Stimulated activated CD4-positive, alpha-beta T cell treated with anti-CD3 and anti-CD28 coated beads, Interleukin-4, amount 100 ng/mL, for 1 hour (primary cell): ENCODE measurements around the gene LGMN.
A peak's percentile ranks its signal among the peaks of the same experiment; 100 is the strongest.

Experiments
- DNase-seq: peaks from one replicate; pipeline ENCODE4 v3.0.0-alpha.2; 2020

LGMN gene

DNA sequence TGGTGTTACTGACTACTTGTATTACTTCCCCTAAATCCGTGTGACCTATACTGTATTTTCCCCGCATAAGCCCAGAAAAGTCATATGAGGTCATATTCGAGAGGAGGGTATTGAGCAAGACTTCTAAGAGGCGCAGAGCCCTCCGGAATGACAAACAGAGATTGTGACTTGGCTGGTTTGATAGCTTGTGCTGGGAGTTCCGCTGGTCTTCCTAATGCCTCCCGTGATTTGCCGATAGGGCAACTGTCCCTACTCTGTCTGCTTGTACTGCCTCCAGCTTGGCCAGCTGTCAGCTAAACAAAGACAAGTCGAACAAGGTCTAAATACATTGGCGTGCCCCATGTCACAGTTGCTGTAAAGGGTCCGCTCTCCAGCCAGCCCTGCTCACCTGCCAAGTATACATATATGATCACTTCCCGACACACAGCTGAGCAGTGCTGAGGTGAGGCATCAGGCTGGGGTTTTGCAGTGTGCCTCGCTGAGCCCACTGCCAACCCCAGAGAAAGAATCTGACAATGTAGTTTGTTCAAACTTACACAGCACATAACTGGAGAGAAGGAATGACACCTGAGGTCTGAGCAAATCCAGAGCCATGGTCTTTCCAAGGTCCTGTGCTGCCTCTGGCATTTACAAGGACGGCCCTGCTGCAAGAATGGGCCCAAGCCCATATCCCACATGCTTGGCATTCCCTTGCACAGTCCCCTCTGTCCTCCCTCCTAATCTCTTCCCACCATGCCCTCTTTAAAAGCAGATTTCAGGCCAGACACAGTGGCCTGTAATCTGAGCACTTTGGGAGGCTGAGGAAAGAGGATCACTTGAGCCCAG, 23.7 kb downstream of the LGMN start:
- no peak for DNase-seq

DNA sequence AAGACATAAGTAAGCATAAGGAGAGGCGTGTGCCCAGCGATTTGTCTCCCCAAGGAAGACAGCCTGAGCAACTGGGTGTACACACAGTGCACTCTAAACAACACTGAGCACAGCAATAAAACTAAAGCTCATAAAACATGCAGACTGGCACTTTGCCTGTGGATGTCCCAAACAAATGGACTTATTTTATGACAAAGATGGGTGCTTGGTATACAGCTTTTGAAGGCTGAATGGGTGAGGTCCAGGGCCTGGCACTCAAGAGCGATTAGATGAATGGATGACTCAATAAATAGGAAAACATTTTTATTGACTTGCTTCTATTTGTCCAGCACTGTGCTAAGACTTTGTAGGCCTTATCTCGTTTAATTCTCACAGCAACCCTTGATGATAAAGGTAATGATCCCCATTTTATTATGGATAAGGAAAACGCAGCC, 28.5 kb downstream of the LGMN start:
- no peak for DNase-seq

- no peak for DNase-seq
Observed at GRCh38 chr14:92719421-92719820, 29.0 kb downstream of the LGMN start.

DNA sequence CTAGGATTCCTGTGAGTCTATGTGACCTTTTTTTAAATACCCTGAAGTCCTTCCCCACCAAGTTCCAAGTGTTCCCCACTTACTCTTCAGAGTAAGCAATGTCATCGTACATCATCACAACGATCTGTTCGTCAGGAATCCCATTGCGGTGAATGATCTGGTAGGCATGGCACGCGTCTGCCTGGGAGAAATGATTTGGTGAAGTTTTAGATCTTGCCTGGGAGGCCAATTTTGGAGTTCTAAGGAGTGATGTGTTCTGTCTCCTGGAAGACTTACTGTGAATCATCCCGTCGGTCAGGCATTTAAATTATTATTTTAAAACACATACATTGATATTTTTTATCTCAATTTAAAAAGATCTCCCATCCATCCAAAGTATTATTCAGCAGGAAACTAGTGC, 29.8 kb downstream of the LGMN start:
- no peak for DNase-seq

DNA sequence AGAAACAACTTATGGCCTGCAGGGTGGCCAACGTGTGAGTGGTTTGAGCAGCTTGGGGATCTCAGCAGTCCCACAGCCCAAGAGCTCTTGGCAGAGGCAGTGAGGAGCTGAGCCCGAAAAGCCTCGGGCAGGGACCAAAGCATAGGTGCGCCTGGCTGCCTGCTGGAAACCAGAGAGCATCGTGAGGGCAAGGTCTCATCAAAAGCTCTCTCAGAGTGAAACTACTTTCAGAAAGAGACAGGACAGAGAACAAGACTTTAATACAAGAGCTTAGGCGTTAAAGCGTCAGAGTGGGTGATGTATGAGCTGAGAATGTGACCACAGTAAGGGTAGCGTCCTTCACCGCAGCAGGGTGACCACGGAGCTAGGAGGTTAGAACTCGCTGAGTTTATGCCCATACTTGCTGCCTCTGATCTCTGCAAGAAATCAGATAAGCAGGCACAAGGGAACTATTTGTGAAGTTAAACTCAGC, 30.8 kb downstream of the LGMN start:
- no peak for DNase-seq

- DNase-seq: no peak
Observed at GRCh38 chr14:92716131-92716530, 32.3 kb downstream of the LGMN start.

- DNase-seq: peak; percentile 83
Observed at GRCh38 chr14:92714739-92715307, 33.6 kb downstream of the LGMN start.

- DNase-seq: no peak
Observed at GRCh38 chr14:92712654-92713051, 35.8 kb downstream of the LGMN start.

- no peak for DNase-seq
Observed at GRCh38 chr14:92711976-92712653, 36.3 kb downstream of the LGMN start.

DNA sequence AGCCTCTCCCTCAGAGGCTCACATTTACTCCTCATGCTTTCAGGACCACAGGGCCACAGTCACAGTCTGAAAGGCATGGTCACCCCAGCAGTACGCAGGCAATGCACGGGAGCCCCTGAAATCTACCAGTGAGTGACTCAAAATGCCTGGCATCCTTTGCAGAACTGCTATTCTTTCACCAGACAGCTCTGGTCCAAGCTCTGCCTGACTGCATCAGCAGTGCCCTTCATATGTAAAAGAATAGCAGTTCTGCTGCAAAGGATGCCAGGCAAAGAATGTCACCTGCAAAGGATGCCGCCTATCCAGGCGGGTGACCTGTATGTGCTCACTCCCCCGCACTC, 38.5 kb downstream of the LGMN start:
- no peak for DNase-seq

DNA sequence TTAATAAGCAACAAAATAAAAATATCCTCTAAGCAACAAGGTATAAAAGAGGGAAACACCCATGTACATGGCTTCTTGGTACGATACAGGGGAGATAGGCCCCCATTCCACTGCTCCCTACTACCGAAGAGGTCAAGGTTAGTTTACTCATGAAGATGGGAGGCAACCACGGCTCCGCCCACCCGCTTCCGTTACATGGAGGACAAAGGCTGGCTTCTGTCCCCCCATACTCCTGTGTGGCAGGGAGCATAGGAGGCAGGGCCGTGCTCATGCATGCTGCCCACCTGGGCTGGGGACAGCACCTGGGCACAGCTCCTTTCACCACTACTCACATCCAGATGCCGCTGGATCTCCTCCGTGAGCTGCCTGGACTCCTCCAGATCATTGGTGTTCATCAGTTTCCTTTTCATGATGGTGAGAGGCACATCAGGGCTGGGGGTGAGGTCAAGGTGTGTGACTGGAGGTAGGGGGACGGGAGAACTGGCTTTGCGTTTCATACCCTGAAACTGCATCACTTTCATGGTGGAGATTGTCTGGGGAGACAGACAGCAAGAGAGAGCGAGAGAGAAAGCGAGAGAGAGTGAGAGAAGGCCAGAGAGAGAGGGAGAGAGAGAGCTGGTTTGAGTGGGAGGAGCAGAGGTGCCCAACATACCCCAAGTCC, 39.0 kb downstream of the LGMN start:
- DNase-seq: no peak

DNA sequence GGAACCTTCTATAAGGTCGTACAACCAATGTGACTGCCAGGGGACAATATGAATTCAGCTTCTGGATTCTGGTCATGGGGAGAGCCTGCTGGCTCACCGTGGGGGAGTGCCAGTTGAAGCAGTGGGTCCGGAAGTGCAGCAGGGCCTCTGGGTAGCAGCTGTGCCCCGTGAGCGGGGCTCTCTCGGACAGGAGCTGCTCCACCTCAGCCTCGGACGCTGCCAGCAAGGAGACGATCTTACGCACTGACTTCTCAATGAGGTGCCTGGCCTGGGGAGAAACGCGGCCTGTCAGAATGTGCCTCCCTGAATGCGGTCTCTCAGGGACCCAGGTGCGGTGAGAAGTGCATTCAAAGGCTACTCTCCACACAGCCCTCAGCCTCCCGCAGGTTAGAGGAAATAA, 42.0 kb downstream of the LGMN start:
- no peak for DNase-seq

DNA sequence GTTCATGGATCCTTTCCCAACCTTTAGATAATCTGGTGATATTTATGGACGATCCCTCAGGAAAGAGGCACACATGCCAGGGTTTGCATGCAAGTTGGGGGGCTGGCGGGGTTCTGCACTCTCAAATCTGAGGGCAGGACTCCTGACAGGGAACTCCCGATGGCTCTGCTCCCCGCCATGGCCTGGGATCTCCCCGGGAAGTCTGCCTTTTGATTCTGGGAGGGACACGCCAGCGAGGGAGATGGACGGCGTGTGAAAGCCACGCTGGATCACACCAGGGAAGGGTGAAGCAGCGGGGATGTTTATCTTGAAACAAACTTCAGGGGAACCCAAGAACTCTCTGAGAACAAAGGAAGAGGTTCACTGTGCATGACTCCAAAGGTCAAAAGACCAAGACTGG, 43.6 kb downstream of the LGMN start:
- DNase-seq: no peak

GRCh38 chr14:92704036-92704804, 44.2 kb downstream of the LGMN start:
- no peak for DNase-seq

GRCh38 chr14:92703516-92703915, 44.9 kb downstream of the LGMN start:
- no peak for DNase-seq

DNA sequence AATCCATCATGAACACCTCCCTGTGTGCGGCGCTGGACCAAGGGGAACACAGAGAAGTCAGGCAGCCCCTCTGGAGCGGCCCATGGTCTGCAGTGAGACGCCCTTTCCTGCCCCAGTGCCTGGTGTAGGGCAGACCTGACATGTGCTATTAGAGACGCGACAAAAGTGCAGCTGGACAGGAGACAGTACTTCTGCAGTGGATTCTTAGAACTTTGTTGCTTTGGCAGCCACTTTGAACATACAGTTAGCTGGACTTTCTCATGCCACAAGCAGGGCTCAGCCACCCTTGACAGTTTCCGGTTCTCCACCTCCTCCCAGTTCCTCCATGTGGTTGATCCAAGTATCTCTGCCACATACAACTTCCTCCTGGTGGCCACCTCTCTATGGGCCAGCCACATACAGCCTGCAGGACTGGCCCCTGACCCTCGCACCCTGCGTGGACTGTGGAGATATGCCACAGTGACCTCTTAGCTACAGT, 45.9 kb downstream of the LGMN start:
- no peak for DNase-seq

- DNase-seq: no peak
Observed at GRCh38 chr14:92701826-92702225, 46.6 kb downstream of the LGMN start.

DNA sequence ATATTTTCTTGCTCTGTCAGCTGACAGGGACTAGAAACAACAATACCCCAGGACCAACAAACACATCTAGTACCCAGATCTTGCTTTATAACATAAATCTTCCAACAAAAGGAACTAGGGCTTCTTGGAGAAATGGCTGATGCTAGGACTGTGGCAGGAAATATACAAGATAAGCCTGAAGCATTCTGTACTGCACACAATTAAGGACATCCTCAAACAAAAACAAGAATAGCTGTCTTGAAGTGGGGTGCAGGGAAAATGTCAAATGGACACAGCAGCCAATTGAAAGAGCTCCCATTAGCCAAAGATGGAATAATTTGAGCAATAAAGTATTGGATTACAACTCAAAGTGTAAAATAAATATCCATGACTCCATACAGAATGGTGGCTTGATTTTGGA, 50.0 kb downstream of the LGMN start:
- no peak for DNase-seq

DNA sequence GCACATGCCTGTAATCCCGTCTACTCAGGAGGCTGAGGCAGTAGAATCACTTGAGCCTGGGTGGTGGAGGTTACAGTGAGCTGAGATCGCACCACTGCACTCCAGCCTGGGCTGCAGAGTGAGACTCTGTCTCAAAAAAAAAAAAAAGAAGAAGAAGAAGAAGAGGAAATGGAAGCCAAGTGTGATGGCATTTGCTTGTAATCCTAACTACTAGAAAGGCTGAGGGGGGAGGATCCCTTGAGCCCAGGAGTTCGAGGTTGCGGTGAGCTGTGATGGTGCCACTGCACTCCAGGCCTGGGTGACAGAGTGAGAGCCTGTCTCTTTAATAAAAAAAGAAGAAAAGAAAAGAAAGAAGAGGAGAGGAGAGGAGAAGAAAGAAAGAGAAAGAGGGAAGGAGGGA, 52.1 kb downstream of the LGMN start:
- DNase-seq: no peak

DNA sequence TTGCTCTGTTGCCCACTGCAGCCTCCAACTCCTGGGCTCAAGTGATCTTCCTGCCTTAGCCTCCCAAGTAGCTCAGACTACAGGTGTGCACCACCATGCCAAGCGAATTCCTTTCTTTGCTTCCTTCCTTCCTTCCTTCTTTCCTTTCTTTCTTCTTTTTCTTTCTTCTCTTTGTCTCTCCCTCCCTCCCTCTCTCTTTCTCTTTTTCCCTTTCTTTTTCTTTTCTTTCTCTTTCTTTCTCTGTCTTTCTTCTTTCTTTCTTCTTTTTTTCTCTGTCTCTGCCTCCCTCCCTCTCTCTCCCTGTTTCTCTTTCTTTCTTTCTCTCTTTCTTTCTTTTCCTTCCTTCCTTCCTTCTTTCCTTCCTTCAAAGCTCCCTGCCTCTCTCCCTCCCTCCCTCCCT, 52.9 kb downstream of the LGMN start:
- DNase-seq: no peak

- no peak for DNase-seq
Observed at GRCh38 chr14:92694807-92695206, 53.6 kb downstream of the LGMN start.

GRCh38 chr14:92693998-92694795, 54.2 kb downstream of the LGMN start:
- no peak for DNase-seq
